NB4 (cell line): ENCODE results near the gene SLC4A2.
"Not testable (repeated sequence)": the region's sequence is repeated elsewhere in the genome, so short reads cannot be mapped to it uniquely, and the experiment has no call there.

Experiments used
- CTCF ChIP-seq: IDR thresholded peaks from one replicate; pipeline ENCODE4 v1.5.1; 2012; ENCODE audit warnings: low read depth, low read length
- MAX ChIP-seq: IDR thresholded peaks from 2 replicates; pipeline ENCODE4 v1.6.1; 2011; ENCODE audit warnings: low read depth, low read length

- TF ChIP-seq CTCF, MAX: not testable (repeated sequence)
Observed at GRCh38 chr7:151011616-151012015, 47.8 kb upstream of the SLC4A2 start.
